DND-41 (cell line): ENCODE measurements around the gene TSPAN18.

ENCODE experiments used
- ATAC-seq: fragments of 200-7000 bp; cut with Tn5 transposase; 3 replicates; pipeline ENCODE4 v1.9.1; 2021; ENCODE audit warnings: low read depth; ENCODE audit not compliant: insufficient read depth
- DNase-seq: peaks from one replicate; pipeline ENCODE4 v3.0.0-alpha.2; 2020
- H2AFZ ChIP-seq: 2 replicates; pipeline ENCODE4 v1.6.0; 2012; ENCODE audit warnings: low read depth, low read length
- H3K27ac ChIP-seq: 2 replicates; pipeline ENCODE4 v1.5.1; 2012; ENCODE audit warnings: low read length, inconsistent platforms
- H3K27me3 ChIP-seq: fragments of 200-600 bp; sonication (generic); 2 replicates; pipeline ENCODE4 v1.6.0; 2012; ENCODE audit warnings: low read length, mild to moderate bottlenecking, inconsistent platforms; ENCODE audit not compliant: insufficient read depth, poor library complexity
- H3K36me3 ChIP-seq: 2 replicates; pipeline ENCODE4 v1.5.1; 2012; ENCODE audit warnings: low read length, inconsistent platforms; ENCODE audit not compliant: insufficient read depth
- H3K4me1 ChIP-seq: 2 replicates; pipeline ENCODE4 v1.5.1; 2012; ENCODE audit warnings: mild to moderate bottlenecking, low read length; ENCODE audit not compliant: insufficient read depth
- H3K4me2 ChIP-seq: 2 replicates; pipeline ENCODE4 v1.6.0; 2012; ENCODE audit warnings: mild to moderate bottlenecking, moderate library complexity, low read length, inconsistent platforms; ENCODE audit not compliant: insufficient read depth
- H3K4me3 ChIP-seq, 2 experiments: fragments of 200-600 bp in 1 of 2; shearing (Covaris generic) in 1 of 2; 2 replicates each; pipeline ENCODE4 v1.5.1; 2012 to 2016; ENCODE audit warnings: inconsistent platforms in 2 of 2, low read length in 2 of 2, mild to moderate bottlenecking in 2 of 2, low read depth in 1 of 2, moderate library complexity in 1 of 2
- H3K79me2 ChIP-seq: 2 replicates; pipeline ENCODE4 v1.6.0; 2012; ENCODE audit warnings: low read length, inconsistent platforms; ENCODE audit not compliant: insufficient read depth
- H3K9ac ChIP-seq: 2 replicates; pipeline ENCODE4 v1.6.0; 2012; ENCODE audit warnings: low read depth, mild to moderate bottlenecking, inconsistent platforms, low read length, moderate library complexity
- H3K9me3 ChIP-seq: 2 replicates; pipeline ENCODE4 v1.5.1; 2012; ENCODE audit warnings: low read length, moderate library complexity, mild to moderate bottlenecking, inconsistent platforms; ENCODE audit not compliant: insufficient read depth, severe bottlenecking
- H4K20me1 ChIP-seq: 2 replicates; pipeline ENCODE4 v1.6.0; 2012; ENCODE audit warnings: low read length; ENCODE audit not compliant: insufficient read depth
- CTCF ChIP-seq: IDR thresholded peaks from 2 replicates; pipeline ENCODE4 v1.5.1; 2012; ENCODE audit warnings: borderline replicate concordance, low read length, moderate library complexity, mild to moderate bottlenecking; ENCODE audit not compliant: poor library complexity, severe bottlenecking; ENCODE audit errors: extremely low read depth
- EZH2 ChIP-seq: IDR thresholded peaks from 3 replicates; pipeline ENCODE4 v1.6.1; 2012; ENCODE audit warnings: borderline replicate concordance, low read depth, mild to moderate bottlenecking, moderate library complexity, low read length, inconsistent platforms; ENCODE audit not compliant: severe bottlenecking

The TSPAN18 gene

GRCh38 chr11:44966694-44967093, 239.9 kb downstream of the TSPAN18 start:
- Histone ChIP-seq H2AFZ (no peak overlapping the region), H3K9me3 (no peaks in the 10 kb centered on the region), H3K79me2 (no peaks in the 10 kb centered on the region), H3K9ac (no peak overlapping the region), H3K4me1 (no peaks in the 10 kb centered on the region), H3K36me3 (no peaks in the 10 kb centered on the region), H3K4me3 (no peak overlapping the region), H3K27me3 (no peaks in the 10 kb centered on the region), H4K20me1 (no peaks in the 10 kb centered on the region), H3K27ac (no peak overlapping the region), H3K4me2 (no peak overlapping the region)
- no peak for ATAC-seq
- TF ChIP-seq CTCF = no peak
- TF ChIP-seq EZH2 = no peak
- no peak for DNase-seq

- Histone ChIP-seq H3K4me3 (no peak overlapping the region), H3K4me1 (no peaks in the 10 kb centered on the region), H4K20me1 (no peaks in the 10 kb centered on the region), H3K36me3 (no peaks in the 10 kb centered on the region), H3K27me3 (no peaks in the 10 kb centered on the region), H2AFZ (no peak overlapping the region), H3K79me2 (no peaks in the 10 kb centered on the region), H3K27ac (no peak overlapping the region), H3K9ac (no peak overlapping the region), H3K9me3 (no peaks in the 10 kb centered on the region), H3K4me2 (no peak overlapping the region)
- ATAC-seq = no peak
- TF ChIP-seq EZH2 = no peak
- TF ChIP-seq CTCF = no peak
- no peak for DNase-seq
Measured at GRCh38 chr11:44967930-44968496, 241.3 kb downstream of the TSPAN18 start.

GRCh38 chr11:44968510-44968909, 241.7 kb downstream of the TSPAN18 start:
- no peaks in the 10 kb centered on the region for H3K27me3 ChIP-seq
- H2AFZ ChIP-seq = no peak overlapping the region
- TF ChIP-seq CTCF (no peak), EZH2 (no peak)
- no peaks in the 10 kb centered on the region for H3K36me3 ChIP-seq
- no peaks in the 10 kb centered on the region for H4K20me1 ChIP-seq
- no peaks in the 10 kb centered on the region for H3K4me1 ChIP-seq
- DNase-seq (no peak), ATAC-seq (no peak)
- no peaks in the 10 kb centered on the region for H3K79me2 ChIP-seq
- no peak overlapping the region for H3K4me2 ChIP-seq
- no peak overlapping the region for H3K4me3 ChIP-seq
- H3K9me3 ChIP-seq = no peaks in the 10 kb centered on the region
- H3K27ac ChIP-seq = no peak overlapping the region
- no peak overlapping the region for H3K9ac ChIP-seq
